Measurements from ENCODE around the gene STAG1.

GRCh38 chr3:136311261-136311660, 440.9 kb downstream of the STAG1 start:
- no peak for TF ChIP-seq POLR2A (IDR thresholded peaks at IDR 0.05)
- TF ChIP-seq EP300 (IDR thresholded peaks at IDR 0.05): no peak

Measured in tibial nerve (tissue), 3 donors.